ENCODE measurements around the gene NEGR1.

GRCh38 chr1:72060466-72061245 lies 221.7 kb downstream of the NEGR1 start:
- TF ChIP-seq CTCF (IDR thresholded peaks at IDR 0.05) (no peak), POLR2AphosphoS5 (IDR thresholded peaks at IDR 0.05) (no peak)

All from gastroesophageal sphincter (tissue), 3 donors.